ENCODE measurements around the gene METTL4. TPM values are rescaled to one million over a fixed set of nuclear protein-coding genes. Genes with fewer than 3 reads are reported as not detected.

The METTL4 gene
- total and polyA plus RNA-seq, 9 of the 15 experiments (the other 6 are each of a cell fraction or from before 2014, with no cell fraction given): 7.9 to 32.8 (median 22.1) TPM

GRCh38 chr18:2618009-2618408 is 46.7 kb upstream of the METTL4 start (continued):
- TF ChIP-seq MLX (CRISPR knock-in tag; conservative IDR thresholded peaks at IDR 0.05) (no peak), ZNF384 (IDR thresholded peaks at IDR 0.05; ENCODE audit: low read depth, low read length) (no peak), ZNF57 (CRISPR knock-in tag; IDR thresholded peaks at IDR 0.05) (no peak), ZBTB9 (CRISPR knock-in tag; IDR thresholded peaks at IDR 0.05) (no peak), HMG20B (CRISPR knock-in tag; IDR thresholded peaks at IDR 0.05) (no peak), SIN3B (IDR thresholded peaks at IDR 0.05; ENCODE audit: low read depth) (no peak)

- no peaks in the 10 kb centered on the region for H3K9me3 ChIP-seq (replicated peaks; ENCODE audit: control insufficient read depth, insufficient read depth, low read depth, low read length)
- no peaks in the 10 kb centered on the region for H4K20me1 ChIP-seq (replicated peaks; ENCODE audit: control insufficient read depth, insufficient read depth, low read length)
- no peak overlapping the region for H2AFZ ChIP-seq (ENCODE audit: low read depth, low read length)
- in situ Hi-C loops (cut with MboI) (no loop called here), intact Hi-C loops (cut with micrococcal nuclease) (no loop called here)
- CTCF ChIA-PET (ENCODE audit: low intra/inter-chr PET ratio): no interaction called here
- no peaks in the 10 kb centered on the region for H3K79me2 ChIP-seq (ENCODE audit: control insufficient read depth, insufficient read depth, low read length)
- H3K36me3 ChIP-seq (ENCODE audit: control insufficient read depth, insufficient read depth, low read length): peaks cover 29% of the 10 kb centered on the region; the same call in 2 of the 3 replicates
- no peak overlapping the region for H3K27ac ChIP-seq (ENCODE audit: extremely low read depth, low read depth, low read length)
- ATAC-seq (no peak), FAIRE-seq (no peak), DNase-seq (ENCODE audit: extremely low read depth in 1 of 4, low spot score in 3 of 4) (no peak)
- no peaks in the 10 kb centered on the region for H3K4me1 ChIP-seq (replicated peaks in 1 of 2; ENCODE audit: control insufficient read depth in 2 of 2, insufficient read depth in 2 of 2, low read length in 2 of 2)
- H3K4me2 ChIP-seq (ENCODE audit: insufficient read depth, low read length): no peak overlapping the region
- 75% methylated on average over 4 of the region's 4 CpGs for WGBS (ENCODE audit: insufficient coverage, low coverage, missing lambda C conversion rate)
- H3K27me3 ChIP-seq (ENCODE audit: control insufficient read depth in 2 of 2, insufficient read depth in 2 of 2, low read length in 2 of 2): no peaks in the 10 kb centered on the region
- no peaks in the 10 kb centered on the region for H3K9me1 ChIP-seq (ENCODE audit: control insufficient read depth, insufficient read depth, low read length)
- H3K4me3 ChIP-seq: no peak overlapping the region
- BruUV-seq (replicated peaks): no TSS peak
- POLR2A ChIA-PET: interaction anchor here (1.3 to 1.6 kb wide), 2 partner anchors 9 to 13 kb away, joined by 4 read pairs; no protein-coding TSS in a partner anchor
- TF ChIP-seq NFIC (IDR thresholded peaks at IDR 0.05) (peak; percentile 71), ZNF780A (CRISPR knock-in tag; IDR thresholded peaks at IDR 0.05) (no peak), CCAR2 (IDR thresholded peaks at IDR 0.05; ENCODE audit: low read depth, low read length) (no peak), THRAP3 (IDR thresholded peaks at IDR 0.05; ENCODE audit: borderline replicate concordance) (no peak)
- H3K9ac ChIP-seq (ENCODE audit: insufficient read depth in 1 of 2, low read depth in 2 of 2, low read length in 2 of 2): no peak overlapping the region
Measured at GRCh38 chr18:2617401-2617998, 46.2 kb upstream of the METTL4 start.

All from K562 (cell line).